Liver (tissue), 2 donors: ENCODE results near the gene TADA2A.

Source experiments
- CTCF ChIP-seq: fragments of 150-350 bp; IDR thresholded peaks from 2 replicates; pipeline ENCODE4 v1.5.1; 2017; ENCODE audit warnings: improper control_type of control experiment, low read depth, low read length; ENCODE audit not compliant: missing input control
- FOXA1 ChIP-seq: IDR thresholded peaks from 2 replicates; pipeline ENCODE4 v1.6.1; 2016; ENCODE audit warnings: antibody characterized with exemption
- donor health status: healthy.

DNA sequence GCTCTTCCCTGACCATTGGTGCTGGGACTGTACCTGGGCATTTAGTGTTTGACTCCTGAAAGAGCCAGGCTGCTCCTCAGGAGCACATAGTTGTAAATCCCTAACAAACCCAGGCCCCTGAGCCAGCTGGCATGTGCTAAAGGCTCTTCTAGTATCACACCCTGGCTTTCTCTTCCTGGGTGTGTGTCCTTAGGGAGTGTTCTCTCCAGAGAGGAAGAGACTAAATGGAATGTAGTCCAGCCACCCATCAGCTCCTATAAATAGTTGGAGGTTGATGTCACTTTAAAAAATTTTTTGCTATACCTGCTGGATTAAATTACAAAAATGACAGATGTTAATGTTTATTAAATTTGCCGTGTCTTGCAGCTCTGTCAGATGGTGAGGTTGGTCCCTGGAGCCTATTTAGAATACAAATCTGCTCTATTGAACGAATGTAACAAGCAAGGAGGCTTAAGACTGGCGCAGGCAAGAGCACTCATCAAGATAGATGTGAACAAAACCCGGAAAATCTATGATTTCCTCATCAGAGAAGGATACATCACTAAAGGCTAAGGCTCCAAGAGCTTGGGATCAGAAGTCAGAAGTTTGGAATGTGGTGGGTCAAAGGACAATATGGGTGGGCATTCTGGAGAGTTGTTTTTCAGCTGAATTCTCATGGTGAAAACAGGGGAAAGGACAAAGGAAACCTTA lies 69.9 kb downstream of the TADA2A start:
- TF ChIP-seq FOXA1, result no peak
- TF ChIP-seq CTCF, result no peak
